Activated T-helper 2 cell treated with anti-CD3 and anti-CD28 coated beads, Interferon-gamma antibody, Interleukin-2, Interleukin-4, amounts not matched to agents 10 μg/mL and 5 μg/mL and 100 μg/mL, durations not matched to agents 14 hours and 24 hours and 36 hours (primary cell): ENCODE data around the gene ALDH1L1. TPM values are rescaled to one million over a fixed set of nuclear protein-coding genes. Genes with fewer than 3 reads are reported as not detected.

Experiments
- DNase-seq: peaks from one replicate; pipeline ENCODE4 v3.0.0; 2021; ENCODE audit warnings: low spot score
- H3K27ac Mint-ChIP-seq: one replicate; pipeline ENCODE4 v1.8.0; 2021; ENCODE audit warnings: mixed read lengths
- H3K27me3 Mint-ChIP-seq: one replicate; pipeline ENCODE4 v1.8.0; 2021; ENCODE audit warnings: low read depth, mixed read lengths
- H3K36me3 Mint-ChIP-seq: one replicate; pipeline ENCODE4 v1.8.0; 2021; ENCODE audit warnings: low read depth, mixed read lengths
- H3K4me1 Mint-ChIP-seq: one replicate; pipeline ENCODE4 v1.8.0; 2021; ENCODE audit warnings: low read depth, mixed read lengths
- H3K4me3 Mint-ChIP-seq: one replicate; pipeline ENCODE4 v1.8.0; 2021; ENCODE audit warnings: low read depth, mild to moderate bottlenecking, moderate library complexity, mixed read lengths
- H3K9me3 Mint-ChIP-seq: one replicate; pipeline ENCODE4 v1.8.0; 2021; ENCODE audit warnings: mixed read lengths
- intact Hi-C: fragments of 100-400 bp; cut with micrococcal nuclease; formaldehyde crosslinking; loops from one replicate; pipeline ENCODE4 v1.15.1; 2023
- total RNA-seq: library from RNA; stranded (reverse); gene quantifications from 2 replicates; pipeline ENCODE4 v1.2.3, GENCODE V29; 2022

ALDH1L1 gene
- total RNA-seq, 1 donor from 2014 or later: not detected

- intact Hi-C loops: no loop called here
- no peaks in the 10 kb centered on the region for H3K9me3 Mint-ChIP-seq
- H3K27me3 Mint-ChIP-seq: peaks cover 6% of the 10 kb centered on the region
- DNase-seq: no peak
- H3K4me3 Mint-ChIP-seq: no peak overlapping the region
- no peak overlapping the region for H3K27ac Mint-ChIP-seq
- H3K4me1 Mint-ChIP-seq: no peaks in the 10 kb centered on the region
- H3K36me3 Mint-ChIP-seq: no peaks in the 10 kb centered on the region
Observed at GRCh38 chr3:126205717-126206655, 25.6 kb upstream of the ALDH1L1 start.

GRCh38 chr3:126202680-126203079 is 22.3 kb upstream of the ALDH1L1 start:
- no peaks in the 10 kb centered on the region for H3K4me1 Mint-ChIP-seq
- no peaks in the 10 kb centered on the region for H3K9me3 Mint-ChIP-seq
- peaks cover 5% of the 10 kb centered on the region for H3K27me3 Mint-ChIP-seq
- H3K27ac Mint-ChIP-seq: no peak overlapping the region
- DNase-seq: no peak
- intact Hi-C loops: no loop called here
- H3K4me3 Mint-ChIP-seq: no peak overlapping the region
- H3K36me3 Mint-ChIP-seq: no peaks in the 10 kb centered on the region

GRCh38 chr3:126202276-126202675 is 21.9 kb upstream of the ALDH1L1 start:
- H3K27ac Mint-ChIP-seq: no peak overlapping the region

GRCh38 chr3:126201168-126201567 is 20.8 kb upstream of the ALDH1L1 start:
- Mint-ChIP-seq H3K27ac (no peak overlapping the region), H3K36me3 (no peaks in the 10 kb centered on the region), H3K27me3 (peaks cover 5% of the 10 kb centered on the region), H3K4me3 (no peak overlapping the region), H3K4me1 (no peaks in the 10 kb centered on the region), H3K9me3 (peaks cover 2% of the 10 kb centered on the region)
- no peak for DNase-seq
- intact Hi-C loops: no loop called here

More at GRCh38 chr3:126202276-126202675, 21.9 kb upstream of the ALDH1L1 start:
- Mint-ChIP-seq H3K9me3 (peaks cover 2% of the 10 kb centered on the region), H3K4me1 (no peaks in the 10 kb centered on the region), H3K36me3 (no peaks in the 10 kb centered on the region), H3K27me3 (peaks cover 5% of the 10 kb centered on the region), H3K4me3 (no peak overlapping the region)
- no peak for DNase-seq
- intact Hi-C loops: no loop called here

GRCh38 chr3:126200534-126200933 is 20.1 kb upstream of the ALDH1L1 start:
- Mint-ChIP-seq H3K9me3 (peaks cover 2% of the 10 kb centered on the region), H3K36me3 (no peaks in the 10 kb centered on the region), H3K27ac (no peak overlapping the region), H3K4me3 (no peak overlapping the region), H3K27me3 (peaks cover 5% of the 10 kb centered on the region), H3K4me1 (no peaks in the 10 kb centered on the region)
- intact Hi-C loops: no loop called here
- DNase-seq: no peak

DNA sequence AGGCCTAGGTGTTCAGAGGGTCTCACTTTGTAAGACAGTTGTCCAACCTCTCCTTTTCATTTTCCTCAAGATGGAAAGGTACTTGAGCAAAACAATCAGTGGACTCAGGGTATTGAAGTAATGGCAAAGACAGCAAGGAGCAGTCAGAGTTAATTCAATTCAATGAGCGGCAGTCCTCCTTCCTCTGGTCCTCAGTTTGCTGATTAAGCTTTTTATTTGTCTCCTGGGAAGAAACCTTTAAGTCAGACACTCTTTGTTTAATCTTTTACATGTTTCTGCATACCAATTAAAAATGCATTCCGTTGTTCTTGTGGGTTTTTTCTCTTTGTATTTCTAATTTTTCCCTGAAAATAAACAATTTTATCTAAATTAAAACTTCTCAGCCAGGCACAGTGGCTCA is 18.9 kb upstream of the ALDH1L1 start:
- Mint-ChIP-seq H3K4me1 (no peaks in the 10 kb centered on the region), H3K27me3 (peaks cover 5% of the 10 kb centered on the region), H3K9me3 (peaks cover 14% of the 10 kb centered on the region), H3K4me3 (no peak overlapping the region), H3K36me3 (no peaks in the 10 kb centered on the region), H3K27ac (no peak overlapping the region)
- no peak for DNase-seq
- intact Hi-C loops: no loop called here

DNA sequence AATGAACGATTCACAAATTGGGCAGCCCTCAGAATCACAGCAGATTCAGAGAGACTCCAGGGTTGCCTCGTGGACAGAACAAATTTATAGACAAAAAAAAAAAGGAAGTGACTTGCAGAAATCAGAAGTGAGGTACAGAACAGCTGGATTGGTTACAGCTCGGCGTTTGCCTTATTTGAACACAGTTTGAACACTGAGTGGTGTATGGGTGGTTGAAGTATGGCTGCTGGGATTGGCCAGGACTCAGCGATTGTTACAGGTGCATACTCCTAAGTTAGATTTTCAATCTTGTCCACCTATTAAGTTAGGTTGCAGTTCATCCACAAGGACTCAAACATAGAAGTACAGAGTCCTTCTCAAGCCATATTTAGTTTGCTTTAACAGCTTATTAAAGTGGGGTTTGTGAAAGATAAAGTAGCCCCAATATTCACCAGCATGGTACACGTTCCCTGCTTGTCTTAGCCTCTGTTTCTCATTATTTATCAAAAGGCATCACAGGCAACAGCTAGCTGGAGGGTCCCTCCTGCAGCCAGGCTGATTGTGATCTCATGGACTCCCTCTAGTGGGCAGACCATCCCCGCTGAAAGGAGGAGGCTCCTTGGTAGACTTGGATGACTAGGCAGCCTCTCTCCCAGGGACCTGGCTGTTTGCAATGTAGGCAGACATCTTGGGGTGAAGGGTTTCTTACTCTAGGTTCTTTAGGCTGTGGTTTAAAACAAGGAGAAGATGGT is 17.6 kb upstream of the ALDH1L1 start:
- intact Hi-C loops: no loop called here
- no peaks in the 10 kb centered on the region for H3K4me1 Mint-ChIP-seq
- no peak overlapping the region for H3K4me3 Mint-ChIP-seq

GRCh38 chr3:126197343-126197742 is 17.0 kb upstream of the ALDH1L1 start:
- Mint-ChIP-seq H3K27ac (no peak overlapping the region), H3K9me3 (peaks cover 16% of the 10 kb centered on the region), H3K4me1 (no peaks in the 10 kb centered on the region), H3K4me3 (no peak overlapping the region), H3K27me3 (peaks cover 3% of the 10 kb centered on the region), H3K36me3 (no peaks in the 10 kb centered on the region)
- intact Hi-C loops: no loop called here
- DNase-seq: no peak

More for the DNA sequence above, 17.6 kb upstream of the ALDH1L1 start:
- no peak for DNase-seq
- no peaks in the 10 kb centered on the region for H3K36me3 Mint-ChIP-seq
- H3K27me3 Mint-ChIP-seq: peaks cover 3% of the 10 kb centered on the region
- no peak overlapping the region for H3K27ac Mint-ChIP-seq
- H3K9me3 Mint-ChIP-seq: peaks cover 16% of the 10 kb centered on the region

DNA sequence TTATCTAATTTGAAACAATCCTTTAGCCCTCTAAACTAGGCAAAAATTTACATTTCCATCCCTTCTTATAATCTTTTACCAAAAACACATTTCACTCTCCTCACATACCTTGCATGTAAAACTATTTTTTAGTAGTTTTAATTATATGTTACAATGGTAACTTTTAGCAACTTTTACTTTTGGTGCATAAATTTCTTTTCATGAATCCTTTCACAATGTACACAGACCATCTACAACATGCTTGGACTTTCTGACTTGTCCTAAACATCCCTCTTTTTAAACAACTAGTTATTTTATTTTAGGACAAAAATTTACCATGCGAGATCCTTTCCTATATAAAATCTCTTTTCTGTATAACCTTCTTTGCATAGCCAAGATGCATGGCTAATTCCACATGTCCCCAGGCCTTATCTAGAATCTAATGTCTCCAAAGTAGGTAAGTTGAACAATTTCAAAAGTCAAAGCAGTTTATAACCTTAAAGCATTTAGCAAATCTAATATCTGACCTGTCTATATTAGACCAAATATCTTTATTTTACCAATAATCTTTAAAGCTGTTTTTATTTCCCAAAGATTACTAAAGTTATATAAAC is 14.4 kb upstream of the ALDH1L1 start:
- Mint-ChIP-seq H3K27me3 (peaks cover under 1% of the 10 kb centered on the region), H3K36me3 (no peaks in the 10 kb centered on the region), H3K9me3 (peaks cover 16% of the 10 kb centered on the region), H3K4me3 (no peak overlapping the region), H3K27ac (no peak overlapping the region), H3K4me1 (no peaks in the 10 kb centered on the region)
- intact Hi-C loops: no loop called here
- no peak for DNase-seq

DNA sequence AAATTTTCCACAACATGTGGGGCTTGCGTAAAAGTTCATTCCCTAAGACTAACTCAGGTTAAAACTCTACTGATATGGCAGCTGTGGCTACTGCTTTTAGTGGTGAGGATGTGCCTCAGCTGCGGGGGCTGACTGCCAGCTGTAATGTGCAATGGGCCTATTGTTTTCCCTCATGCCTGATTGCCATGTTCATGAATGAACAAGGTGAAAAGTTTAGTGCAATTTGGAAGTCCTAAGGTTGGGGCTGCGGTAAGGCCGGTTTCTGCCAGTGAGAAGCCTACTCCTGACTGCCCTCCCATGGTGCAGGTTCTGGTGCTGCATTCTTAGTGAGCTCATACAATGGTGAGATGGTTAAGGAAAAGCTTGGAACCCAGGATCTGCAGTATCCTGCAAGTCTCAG is 10.9 kb upstream of the ALDH1L1 start:
- H3K27me3 Mint-ChIP-seq: peaks cover 2% of the 10 kb centered on the region
- no peaks in the 10 kb centered on the region for H3K36me3 Mint-ChIP-seq
- DNase-seq: no peak
- intact Hi-C loops: no loop called here
- no peaks in the 10 kb centered on the region for H3K4me1 Mint-ChIP-seq
- no peak overlapping the region for H3K4me3 Mint-ChIP-seq
- peaks cover 13% of the 10 kb centered on the region for H3K9me3 Mint-ChIP-seq
- H3K27ac Mint-ChIP-seq: no peak overlapping the region

DNA sequence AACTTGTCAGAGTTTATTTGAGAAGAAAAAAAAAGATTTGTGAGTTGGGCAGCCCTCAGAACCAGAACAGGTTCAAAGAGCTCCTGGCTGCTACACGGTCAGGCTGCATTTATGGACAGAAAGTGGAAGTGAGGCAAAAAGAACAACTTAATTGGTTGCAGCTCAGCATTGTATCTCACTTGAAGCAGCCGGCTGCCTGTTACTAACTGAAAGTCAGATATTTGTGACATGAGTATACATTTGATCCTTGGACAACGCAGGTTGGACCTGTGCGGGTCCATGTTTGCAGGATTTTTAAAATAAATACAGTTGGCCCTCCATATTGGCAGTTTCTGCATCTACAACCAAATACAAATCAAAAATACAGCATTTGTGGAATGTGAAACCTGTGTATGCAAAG is 7.5 kb upstream of the ALDH1L1 start:
- no peaks in the 10 kb centered on the region for H3K36me3 Mint-ChIP-seq
- intact Hi-C loops: no loop called here
- no peak overlapping the region for H3K4me3 Mint-ChIP-seq
- no peaks in the 10 kb centered on the region for H3K9me3 Mint-ChIP-seq
- H3K4me1 Mint-ChIP-seq: no peaks in the 10 kb centered on the region
- no peak for DNase-seq
- no peak overlapping the region for H3K27ac Mint-ChIP-seq
- peaks cover 2% of the 10 kb centered on the region for H3K27me3 Mint-ChIP-seq

GRCh38 chr3:126186749-126187148 is 6.4 kb upstream of the ALDH1L1 start:
- Mint-ChIP-seq H3K4me3 (no peak overlapping the region), H3K4me1 (no peaks in the 10 kb centered on the region), H3K27ac (no peak overlapping the region), H3K36me3 (no peaks in the 10 kb centered on the region), H3K27me3 (peaks cover 7% of the 10 kb centered on the region), H3K9me3 (no peaks in the 10 kb centered on the region)
- DNase-seq: no peak
- intact Hi-C loops: no loop called here

GRCh38 chr3:126186271-126186670 is 5.9 kb upstream of the ALDH1L1 start:
- no peaks in the 10 kb centered on the region for H3K4me1 Mint-ChIP-seq
- H3K27me3 Mint-ChIP-seq: peaks cover 12% of the 10 kb centered on the region
- intact Hi-C loops: no loop called here
- no peaks in the 10 kb centered on the region for H3K36me3 Mint-ChIP-seq
- H3K4me3 Mint-ChIP-seq: no peak overlapping the region
- H3K27ac Mint-ChIP-seq: no peak overlapping the region
- no peak for DNase-seq
- H3K9me3 Mint-ChIP-seq: no peaks in the 10 kb centered on the region
